ENCODE data around the gene SPIRE2.

- TF ChIP-seq POLR2A (IDR thresholded peaks at IDR 0.05) (no peak), CTCF (IDR thresholded peaks at IDR 0.05) (no peak), EP300 (IDR thresholded peaks at IDR 0.05) (no peak)
These were observed 41.6 kb downstream of the SPIRE2 start for GRCh38 chr16:89869911-89870310.
